ENCODE measurements around the gene SPTBN1.

DNA sequence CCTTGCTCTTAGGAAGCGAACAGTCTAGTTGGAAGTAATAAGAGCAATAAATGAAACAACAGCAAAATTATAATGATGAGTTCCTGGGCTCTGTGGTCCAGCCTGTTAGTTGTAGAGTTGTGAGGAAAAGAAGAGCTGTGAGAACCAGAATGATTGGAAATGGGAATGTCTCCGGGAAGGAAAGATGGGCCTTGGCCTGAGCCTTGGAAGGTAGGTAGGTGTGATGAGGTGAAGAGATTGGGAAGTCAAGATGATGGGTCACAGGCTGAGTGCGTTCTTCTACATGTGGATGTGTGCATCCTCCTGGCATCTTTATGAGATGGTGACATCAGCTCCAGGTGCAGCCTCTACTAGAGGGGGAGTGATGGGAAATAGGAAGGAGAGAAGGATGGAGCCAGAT lies 152.1 kb downstream of the SPTBN1 start:
- TF ChIP-seq XRCC5 (optimal IDR thresholded peaks at IDR 0.05; ENCODE audit: low read length) = no peak
- no peak for TF ChIP-seq HNF4G (IDR thresholded peaks at IDR 0.05; ENCODE audit: borderline replicate concordance, low read depth, low read length)
- no peak for TF ChIP-seq HNF4G (CRISPR knock-in tag; IDR thresholded peaks at IDR 0.05; ENCODE audit: borderline replicate concordance, low read depth)
- no peak for TF ChIP-seq FOXK1 (CRISPR knock-in tag; IDR thresholded peaks at IDR 0.05; ENCODE audit: borderline replicate concordance, low read depth)
- TF ChIP-seq ZNF598 (CRISPR knock-in tag; IDR thresholded peaks at IDR 0.05; ENCODE audit: borderline replicate concordance) = no peak
- TF ChIP-seq ZNF709 (CRISPR knock-in tag; IDR thresholded peaks at IDR 0.05) = no peak
- TF ChIP-seq ZNF33A (CRISPR knock-in tag; IDR thresholded peaks at IDR 0.05; ENCODE audit: borderline replicate concordance) = no peak
- TF ChIP-seq ZBTB2 (CRISPR knock-in tag; IDR thresholded peaks at IDR 0.05; ENCODE audit: low read depth) = no peak
